Liver (tissue), 9 donors: ENCODE measurements around the gene TMOD4. TPM values are rescaled to one million over a fixed set of nuclear protein-coding genes. Genes with fewer than 3 reads are reported as not detected.

Experiments
- DNase-seq: peaks from one replicate; pipeline ENCODE4 v3.0.0-alpha.2; 2017; ENCODE audit warnings: low spot score
- H3K27ac ChIP-seq, 2 donors: one replicate each; pipeline ENCODE4 v1.7.0; 2013; ENCODE audit warnings: inconsistent platforms in 2 of 2, low read length in 2 of 2, control low read depth in 1 of 2, low read depth in 1 of 2, mild to moderate bottlenecking in 1 of 2
- H3K27me3 ChIP-seq, 4 donors: one replicate each; pipeline versions ENCODE4 v1.6.1 to v1.7.0; 2013; ENCODE audit warnings: low read length in 3 of 4, inconsistent platforms in 1 of 4, mild to moderate bottlenecking in 1 of 4, moderate library complexity in 1 of 4; ENCODE audit not compliant: control insufficient read depth in 4 of 4, insufficient read depth in 4 of 4
- H3K36me3 ChIP-seq, 4 donors: one replicate each; pipeline versions ENCODE4 v1.6.1 to v1.7.0; 2013; ENCODE audit warnings: low read length in 3 of 4, mild to moderate bottlenecking in 3 of 4, low read depth in 1 of 4, moderate library complexity in 1 of 4; ENCODE audit not compliant: control insufficient read depth in 4 of 4, insufficient read depth in 3 of 4
- H3K4me1 ChIP-seq, 4 donors: one replicate each; pipeline versions ENCODE4 v1.6.1 to v1.7.0; 2013; ENCODE audit warnings: low read length in 3 of 4, mild to moderate bottlenecking in 3 of 4, moderate library complexity in 1 of 4; ENCODE audit not compliant: control insufficient read depth in 4 of 4, insufficient read depth in 4 of 4
- H3K4me3 ChIP-seq, 3 donors: one replicate each; pipeline versions ENCODE4 v1.6.1 to v1.7.0; 2013; ENCODE audit warnings: low read length in 3 of 3, control low read depth in 1 of 3, low read depth in 1 of 3, mild to moderate bottlenecking in 1 of 3
- H3K9ac ChIP-seq, 2 donors: one replicate each; pipeline ENCODE4 v1.7.0; 2013; ENCODE audit warnings: low read length in 2 of 2, mild to moderate bottlenecking in 2 of 2, moderate library complexity in 2 of 2, control low read depth in 1 of 2, low read depth in 1 of 2
- H3K9me3 ChIP-seq, 4 donors: one replicate each; pipeline versions ENCODE4 v1.6.1 to v1.7.0; 2013; ENCODE audit warnings: low read length in 3 of 4; ENCODE audit not compliant: control insufficient read depth in 4 of 4
- ATF3 ChIP-seq: IDR thresholded peaks from 2 replicates; pipeline ENCODE4 v1.6.1; 2016; ENCODE audit warnings: antibody characterized with exemption
- CTCF ChIP-seq: fragments of 150-350 bp; IDR thresholded peaks from 2 replicates; pipeline ENCODE4 v1.5.1; 2017; ENCODE audit warnings: improper control_type of control experiment, low read depth, low read length; ENCODE audit not compliant: missing input control
- EGR1 ChIP-seq, 2 donors: IDR thresholded peaks; 2 replicates each; pipeline ENCODE4 v1.6.1; 2016 to 2018; ENCODE audit warnings: antibody characterized with exemption in 2 of 2, low read depth in 2 of 2
- FOXA1 ChIP-seq: IDR thresholded peaks from 2 replicates; pipeline ENCODE4 v1.6.1; 2016; ENCODE audit warnings: antibody characterized with exemption
- FOXA2 ChIP-seq: IDR thresholded peaks from 2 replicates; pipeline ENCODE4 v1.6.1; 2016; ENCODE audit warnings: antibody characterized with exemption
- GABPA ChIP-seq, 2 donors: IDR thresholded peaks in 1 of 2; conservative IDR thresholded peaks in 1 of 2; 2 replicates each; pipeline ENCODE4 v1.6.1; 2016; ENCODE audit warnings: antibody characterized with exemption in 2 of 2, mild to moderate bottlenecking in 1 of 2, moderate library complexity in 1 of 2
- HNF4A ChIP-seq, 2 donors: conservative IDR thresholded peaks; 2 replicates each; pipeline ENCODE4 v1.6.1; 2016; ENCODE audit warnings: antibody characterized with exemption in 2 of 2, mild to moderate bottlenecking in 2 of 2
- HNF4G ChIP-seq: IDR thresholded peaks from 2 replicates; pipeline ENCODE4 v1.6.1; 2016; ENCODE audit warnings: antibody characterized with exemption
- JUND ChIP-seq, 2 donors: IDR thresholded peaks; 2 replicates each; pipeline ENCODE4 v1.6.1; 2016; ENCODE audit warnings: antibody characterized with exemption in 2 of 2
- MAX ChIP-seq: IDR thresholded peaks from 2 replicates; pipeline ENCODE4 v1.6.1; 2016; ENCODE audit warnings: antibody characterized with exemption
- NR2F2 ChIP-seq: IDR thresholded peaks from 2 replicates; pipeline ENCODE4 v1.6.1; 2016; ENCODE audit warnings: antibody characterized with exemption
- RAD21 ChIP-seq, 2 donors: IDR thresholded peaks; 2 replicates each; pipeline ENCODE4 v1.6.1; 2016; ENCODE audit warnings: antibody characterized with exemption in 2 of 2, mild to moderate bottlenecking in 2 of 2
- REST ChIP-seq: IDR thresholded peaks from 2 replicates; pipeline ENCODE4 v1.6.1; 2016; ENCODE audit warnings: antibody characterized with exemption, mild to moderate bottlenecking
- RXRA ChIP-seq, 2 donors: IDR thresholded peaks; 2 replicates each; pipeline ENCODE4 v1.6.1; 2017 to 2018; ENCODE audit warnings: antibody characterized with exemption in 2 of 2, mild to moderate bottlenecking in 1 of 2
- SP1 ChIP-seq: IDR thresholded peaks from 2 replicates; pipeline ENCODE4 v1.6.1; 2018; ENCODE audit warnings: antibody characterized with exemption, mild to moderate bottlenecking
- TAF1 ChIP-seq: conservative IDR thresholded peaks from 2 replicates; pipeline ENCODE4 v1.6.1; 2016; ENCODE audit warnings: antibody characterized with exemption, mild to moderate bottlenecking
- YY1 ChIP-seq: IDR thresholded peaks from 2 replicates; pipeline ENCODE4 v1.6.1; 2016; ENCODE audit warnings: antibody characterized with exemption, mild to moderate bottlenecking
- ZBTB33 ChIP-seq: IDR thresholded peaks from 2 replicates; pipeline ENCODE4 v1.6.1; 2016; ENCODE audit warnings: antibody characterized with exemption
- WGBS: extraction: QIAGEN DNeasy Blood & Tissue Kit; methylation state at CpG from one replicate; pipeline ENCODE4 v1.1.7; 2013; 5-methylcytosine and 5-hydroxymethylcytosine counted together
- polyA plus RNA-seq, 2 donors: library from polyadenylated mRNA; stranded (reverse) in 1 of 2; unstranded in 1 of 2; fragments of 200-250 nt in 1 of 2; fragments of >200 nt in 1 of 2; fragmentation: Nextera tagmentation in 1 of 2; extraction: Ambion mirVana in 1 of 2; gene quantifications; one replicate each; pipeline versions ENCODE4 v1.2.1 to v1.2.3, GENCODE V29; 2013 to 2015
- total RNA-seq, 2 donors: library from RNA; depleted of rRNA; stranded (reverse); fragments of >200 nt; gene quantifications; one replicate each; pipeline ENCODE4 v1.2.3, GENCODE V29; 2014
- donor health status: healthy.
- donor health status: healthy.
- donor health status: healthy.
- donor health status: healthy.
- donor health status: healthy.

TMOD4 gene
- total and polyA plus RNA-seq, 4 donors = not detected

- Histone ChIP-seq H3K27me3 (no peaks in the 10 kb centered on the region), H3K27ac (no peak overlapping the region), H3K9ac (no peak overlapping the region), H3K4me3 (no peak overlapping the region), H3K4me1 (peaks cover 1 to 14% (median 11%) of the 10 kb centered on the region in 4 donors), H3K36me3 (peaks cover 6 to 29% (median 21%) of the 10 kb centered on the region in 4 donors), H3K9me3 (no peaks in the 10 kb centered on the region)
- DNase-seq = no peak
- WGBS = 87% methylated on average over 1 of the region's 1 CpG
- no peak for TF ChIP-seq HNF4G
- TF ChIP-seq ZBTB33 = no peak
- TF ChIP-seq HNF4A (conservative IDR thresholded peaks at IDR 0.05) = no peak
- TF ChIP-seq EGR1 (IDR thresholded peaks at IDR 0.05; ENCODE audit: low read depth in 2 of 2) = no peak
- no peak for TF ChIP-seq JUND (IDR thresholded peaks at IDR 0.05)
- TF ChIP-seq TAF1 = no peak
- no peak for TF ChIP-seq RAD21 (IDR thresholded peaks at IDR 0.05)
- no peak for TF ChIP-seq REST
- no peak for TF ChIP-seq FOXA1
Measured at GRCh38 chr1:151187205-151187604, 11.4 kb upstream of the TMOD4 start.

GRCh38 chr1:151184211-151184610 is 8.4 kb upstream of the TMOD4 start:
- 96% methylated on average over 10 of the region's 10 CpGs for WGBS
- Histone ChIP-seq H3K4me1 (peaks cover 1 to 10% (median 8%) of the 10 kb centered on the region in 4 donors), H3K27ac (no peak overlapping the region), H3K36me3 (peaks cover 9 to 47% (median 32%) of the 10 kb centered on the region in 4 donors), H3K9me3 (no peaks in the 10 kb centered on the region), H3K4me3 (no peak overlapping the region), H3K27me3 (no peaks in the 10 kb centered on the region), H3K9ac (no peak overlapping the region)
- no peak for DNase-seq
- no peak for TF ChIP-seq TAF1
- TF ChIP-seq FOXA1 = no peak
- no peak for TF ChIP-seq FOXA2
- TF ChIP-seq ZBTB33 = no peak
- no peak for TF ChIP-seq GABPA (IDR thresholded peaks at IDR 0.05 in 1 of 2, conservative IDR thresholded peaks at IDR 0.05 in 1 of 2)
- TF ChIP-seq EGR1 (IDR thresholded peaks at IDR 0.05; ENCODE audit: low read depth in 2 of 2) = no peak
- TF ChIP-seq HNF4G = no peak
- no peak for TF ChIP-seq JUND (IDR thresholded peaks at IDR 0.05)
- TF ChIP-seq NR2F2 = no peak
- TF ChIP-seq SP1 = no peak
- TF ChIP-seq MAX = no peak
- TF ChIP-seq ATF3 = no peak
- no peak for TF ChIP-seq HNF4A (conservative IDR thresholded peaks at IDR 0.05)
- TF ChIP-seq CTCF = no peak
- no peak for TF ChIP-seq RAD21 (IDR thresholded peaks at IDR 0.05)
- TF ChIP-seq YY1 = no peak
- no peak for TF ChIP-seq RXRA (IDR thresholded peaks at IDR 0.05)
- no peak for TF ChIP-seq REST
